Activated gamma-delta T cell treated with anti-CD3 and anti-CD28 coated beads, Interleukin-2, amount 50 U/mL, for 16 hours (primary cell): ENCODE results near the gene DIPK1B.
A peak's percentile ranks its signal among the peaks of the same experiment; 100 is the strongest.

Experiments
- DNase-seq: peaks from one replicate; pipeline ENCODE4 v3.0.0-alpha.2; 2020; ENCODE audit warnings: low read depth

DIPK1B gene

DNA sequence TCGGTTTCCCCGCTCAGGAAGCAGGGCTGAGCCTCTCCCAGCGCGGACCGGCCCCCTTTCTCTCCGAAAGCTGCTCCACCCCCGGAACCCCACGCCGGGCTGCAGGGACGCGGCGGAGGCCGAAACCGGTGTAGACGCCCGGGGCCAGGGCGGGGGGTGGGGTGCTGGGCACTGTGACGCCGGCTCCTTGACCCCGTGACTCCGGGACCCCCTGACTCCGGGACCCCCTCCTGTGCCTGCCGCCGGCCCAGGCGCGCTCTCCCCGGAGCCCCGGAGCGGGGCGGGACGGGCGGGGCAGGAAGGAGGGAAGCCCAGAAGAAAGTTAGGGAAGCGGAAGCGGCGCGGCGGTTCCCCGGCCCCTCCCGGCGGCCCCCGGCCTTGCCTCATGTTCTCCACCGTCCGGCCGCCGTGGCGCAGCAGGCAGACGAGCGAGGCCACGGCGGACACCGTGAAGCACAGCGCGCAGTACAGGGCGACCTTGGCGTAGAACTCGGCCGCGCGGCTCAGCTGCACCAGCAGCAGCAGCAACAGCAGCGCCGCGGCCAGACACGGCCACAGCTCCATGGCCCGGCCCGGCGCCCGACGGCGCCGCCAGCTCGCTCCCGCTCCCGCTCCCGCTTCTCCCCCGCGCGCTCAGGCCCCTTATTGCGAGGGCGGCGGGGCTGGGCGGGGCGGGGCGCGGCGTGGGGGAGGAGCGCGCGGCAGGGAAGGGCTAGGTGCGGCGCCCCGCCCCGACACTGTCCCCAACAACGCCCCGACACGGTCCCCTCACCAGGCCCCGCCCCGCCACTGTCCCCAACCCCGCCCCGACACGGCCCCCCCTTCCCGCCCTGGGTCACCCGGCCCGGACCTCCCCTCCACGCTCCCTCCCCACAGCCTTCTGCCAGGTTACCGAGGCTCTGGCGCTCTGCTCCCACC, 25.3 kb upstream of the DIPK1B start, which contains the start of gene AGPAT2:
Gene AGPAT2 (minus strand): TSS at position 664 of the 918 bp plus-strand sequence. CDS start 100 bp downstream, at position 564.
- DNase-seq, result peak; percentile 35

DNA sequence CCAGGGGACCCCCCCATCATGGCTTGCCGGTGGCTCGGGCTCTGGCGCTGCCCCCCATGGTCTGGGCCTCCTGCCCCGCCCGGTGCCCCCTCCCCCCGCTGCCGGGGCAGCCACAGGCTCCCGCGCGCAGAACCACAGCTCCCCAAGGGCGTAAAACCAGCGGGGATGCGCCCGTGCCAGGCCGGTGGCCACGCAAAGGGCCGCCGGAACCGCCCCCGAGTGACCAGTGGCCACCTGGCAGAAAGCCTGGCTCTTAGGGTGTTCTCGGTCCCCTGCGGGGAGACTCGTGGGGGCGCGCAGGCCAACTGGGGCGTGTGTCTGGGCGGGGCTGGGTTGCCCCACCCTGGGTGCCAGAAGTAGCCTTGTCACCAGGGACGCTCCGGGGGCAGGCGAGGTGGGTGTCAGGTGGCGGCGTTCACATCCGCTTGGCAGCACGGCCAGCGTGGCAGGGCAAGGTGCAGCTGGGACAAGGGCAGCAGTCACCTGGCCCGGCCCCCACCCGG, 24.6 kb upstream of the DIPK1B start:
- no peak for DNase-seq

DNA sequence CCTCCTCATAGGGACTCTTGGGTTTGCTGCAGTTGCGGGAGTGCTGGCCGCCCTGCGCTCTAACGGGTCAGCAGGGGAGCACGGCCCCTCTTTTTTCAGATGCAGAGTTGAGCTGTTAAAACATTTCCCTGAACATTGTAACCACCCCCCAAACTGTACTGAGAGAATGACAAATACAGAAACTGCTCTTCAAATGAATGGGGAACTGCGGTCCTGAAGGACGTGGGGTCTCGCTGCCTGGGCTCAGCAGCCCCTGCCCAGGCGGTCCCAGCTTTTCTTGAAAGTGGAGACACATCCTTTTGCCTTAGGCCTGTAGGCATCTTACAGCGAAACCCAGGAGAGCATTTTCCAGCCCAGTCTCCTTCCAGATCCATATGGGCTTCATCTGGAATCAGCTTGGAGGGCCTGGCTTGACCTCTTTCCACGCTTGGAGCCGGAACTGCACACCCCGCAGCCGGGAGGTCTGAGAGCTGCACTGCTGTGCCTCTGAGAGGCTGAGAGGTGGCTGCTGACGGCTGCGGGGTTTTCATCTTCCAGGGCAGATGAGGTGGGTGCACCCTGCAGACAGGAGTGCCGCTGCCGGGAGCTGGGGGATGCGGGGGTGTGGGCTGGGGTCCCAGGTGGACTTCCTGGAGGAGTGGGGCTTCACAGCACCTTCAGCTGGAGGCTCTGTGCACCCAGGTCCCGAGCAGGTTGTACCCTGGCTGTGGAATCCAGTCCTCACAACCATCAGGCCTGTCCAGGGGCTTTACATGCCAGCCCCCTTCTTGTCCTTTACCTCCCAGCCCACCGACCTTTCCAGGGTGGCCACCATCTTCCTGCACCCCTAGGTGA, 23.9 kb upstream of the DIPK1B start:
- no peak for DNase-seq

DNA sequence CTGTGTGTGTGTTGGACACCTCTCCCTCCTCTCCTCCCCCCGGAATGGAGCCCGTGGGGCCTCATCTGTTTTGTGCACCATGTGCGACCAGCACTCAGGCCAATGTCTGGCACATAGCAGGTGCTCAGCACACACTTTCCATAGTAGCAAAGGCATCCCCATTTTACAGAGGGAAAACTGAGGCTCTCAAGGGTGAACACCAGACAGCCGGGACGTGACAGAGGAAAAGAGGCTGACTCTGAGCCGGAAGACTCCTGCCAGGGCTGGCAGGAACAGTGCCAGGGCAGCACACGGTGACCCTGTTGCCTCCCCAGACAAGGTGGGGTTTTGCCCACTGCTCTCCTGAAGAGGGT, 23.3 kb upstream of the DIPK1B start:
- DNase-seq, result no peak

DNA sequence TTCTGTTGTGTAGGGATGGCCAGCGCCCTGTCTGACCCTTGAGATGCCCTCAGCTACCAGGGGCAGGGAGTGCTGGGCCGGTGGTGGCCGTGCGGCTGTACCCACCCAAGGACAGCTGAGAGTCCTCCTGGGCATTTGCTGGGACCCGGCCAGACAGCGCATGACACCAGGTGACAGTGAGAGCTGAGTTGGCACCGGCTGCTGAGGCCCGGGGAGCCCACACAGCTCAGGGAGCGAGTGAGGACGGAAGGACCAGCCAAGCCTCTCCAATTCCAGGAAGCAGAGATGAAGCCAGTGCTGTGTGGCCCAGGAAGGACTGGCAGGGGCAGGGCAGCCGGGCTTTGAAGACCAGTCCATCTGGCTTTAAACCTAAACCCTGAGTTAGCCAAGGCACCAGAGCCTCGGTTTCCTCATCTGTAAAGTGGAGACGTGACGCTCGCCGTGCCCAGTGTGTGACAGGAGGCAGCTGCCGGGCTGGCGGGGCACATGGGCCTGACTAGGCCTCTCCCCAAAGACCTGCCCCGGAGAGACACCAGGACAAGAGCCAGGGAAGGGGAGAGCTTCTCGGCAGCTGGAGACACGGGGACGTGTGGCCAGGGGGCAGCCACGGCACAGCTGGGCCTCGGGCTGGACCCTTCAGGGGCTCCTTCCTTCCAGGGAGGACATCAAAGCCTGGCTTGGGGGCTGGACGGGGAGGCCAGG, 22.1 kb upstream of the DIPK1B start:
- no peak for DNase-seq

DNA sequence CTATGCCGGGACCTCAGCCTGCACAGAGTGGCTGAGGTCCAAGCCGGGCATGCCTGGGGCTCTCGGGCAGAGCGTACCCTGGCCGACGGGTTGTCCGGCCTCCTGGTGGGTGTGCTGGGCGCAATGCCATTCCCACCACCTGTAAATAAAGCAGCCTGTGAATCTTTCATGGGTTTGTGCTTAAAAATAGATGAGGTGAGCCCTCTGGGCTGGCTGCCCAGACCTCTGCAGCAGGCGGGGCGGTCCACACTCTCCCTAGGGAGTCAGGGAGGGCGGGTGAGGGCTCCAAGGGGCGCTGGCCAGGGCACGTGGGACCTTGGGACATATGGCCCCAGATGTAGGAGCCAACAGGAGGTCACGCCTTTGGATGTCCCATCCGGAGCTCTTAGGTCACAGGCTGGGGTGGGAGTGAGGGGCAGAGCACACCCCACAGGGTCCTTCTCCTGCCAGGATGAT, 21.5 kb upstream of the DIPK1B start:
- DNase-seq, result no peak

DNA sequence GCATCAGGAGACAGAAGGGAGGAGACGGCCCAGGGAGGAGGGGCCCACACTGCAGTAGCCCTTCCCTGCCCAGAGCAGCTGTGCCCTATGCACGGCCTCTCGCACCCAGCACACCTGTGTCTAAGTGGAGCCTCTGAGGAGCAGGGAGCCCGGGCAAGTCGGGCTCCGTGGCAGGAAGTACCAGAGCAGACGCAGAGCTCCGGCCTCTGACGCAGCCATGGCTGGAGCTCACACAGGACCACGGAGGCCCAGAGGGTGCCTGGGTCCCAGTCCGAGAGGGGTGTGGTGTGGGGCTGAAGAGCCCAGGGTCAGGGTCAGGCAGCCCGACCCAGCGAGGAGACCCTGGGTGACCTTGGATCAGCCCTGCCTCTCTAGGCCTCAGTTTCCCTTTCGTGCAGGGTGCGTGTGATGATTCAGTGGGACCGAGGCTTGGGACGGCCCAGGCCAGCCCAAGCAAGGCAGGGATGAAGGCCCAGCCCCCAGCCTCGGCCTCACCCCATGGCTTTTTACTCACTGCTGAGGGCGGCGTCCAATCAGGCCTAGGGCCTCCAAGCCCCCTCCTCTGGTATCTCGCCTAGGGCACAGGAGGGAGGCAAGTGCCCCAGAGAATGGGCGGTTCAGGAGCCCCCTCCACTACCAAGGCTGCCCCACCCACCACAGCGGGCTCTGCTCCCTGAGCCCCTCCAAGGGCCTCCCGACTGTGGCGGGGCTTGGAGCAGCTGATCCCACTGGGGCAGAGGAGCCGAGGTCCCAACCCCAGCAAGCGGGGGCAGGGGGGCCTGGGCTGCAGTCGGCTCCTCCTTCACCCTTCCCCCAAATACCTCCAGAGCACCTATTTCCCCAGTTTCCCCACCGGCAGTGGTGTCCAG, 20.8 kb upstream of the DIPK1B start:
- DNase-seq, result no peak

DNA sequence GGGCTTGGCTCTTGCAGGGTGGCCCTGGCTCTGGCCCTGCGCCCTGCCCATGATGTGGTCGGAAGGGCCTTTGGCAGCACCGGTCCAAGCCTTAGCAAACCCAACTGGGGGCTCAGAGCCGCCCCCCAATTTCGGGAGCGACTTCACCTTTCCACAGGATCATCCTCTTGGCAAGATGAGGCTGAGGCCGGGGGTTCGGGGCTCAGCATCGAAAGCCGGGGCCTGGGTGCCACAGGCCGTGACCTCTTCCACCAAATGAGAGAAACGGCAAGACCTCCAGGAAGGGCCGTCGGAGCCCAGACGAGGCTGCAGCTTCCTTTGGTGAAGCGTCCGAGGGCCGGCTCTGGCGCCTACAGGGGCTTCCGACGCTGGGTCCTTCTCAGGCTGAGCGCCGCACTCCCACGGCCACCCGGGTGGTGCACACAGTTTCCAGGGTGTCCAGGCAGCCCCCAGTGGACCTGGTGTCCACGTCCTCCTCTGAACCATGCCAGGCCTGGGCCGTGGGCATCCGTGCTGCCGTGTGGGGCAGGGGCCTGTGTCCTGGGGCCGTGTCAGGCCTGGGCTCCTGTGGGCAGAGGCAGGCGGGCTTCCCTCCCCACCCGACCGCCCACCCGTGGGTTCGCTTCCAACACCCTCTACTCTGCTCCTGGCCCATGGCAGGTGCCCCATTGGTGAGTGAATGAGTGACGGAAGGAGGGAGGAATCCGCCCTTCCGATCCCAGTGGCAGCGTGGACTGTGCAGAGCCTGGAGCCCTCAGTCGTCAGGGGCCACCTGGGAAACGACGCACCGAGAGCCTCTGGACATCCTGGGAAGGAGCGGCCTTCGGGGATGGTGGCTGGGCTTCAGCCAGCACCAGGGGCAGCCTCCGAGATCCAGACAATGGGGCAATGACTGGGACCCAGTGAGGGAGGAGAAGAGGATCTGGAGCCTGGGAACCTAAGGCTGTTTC, 19.9 kb upstream of the DIPK1B start:
- no peak for DNase-seq

DNA sequence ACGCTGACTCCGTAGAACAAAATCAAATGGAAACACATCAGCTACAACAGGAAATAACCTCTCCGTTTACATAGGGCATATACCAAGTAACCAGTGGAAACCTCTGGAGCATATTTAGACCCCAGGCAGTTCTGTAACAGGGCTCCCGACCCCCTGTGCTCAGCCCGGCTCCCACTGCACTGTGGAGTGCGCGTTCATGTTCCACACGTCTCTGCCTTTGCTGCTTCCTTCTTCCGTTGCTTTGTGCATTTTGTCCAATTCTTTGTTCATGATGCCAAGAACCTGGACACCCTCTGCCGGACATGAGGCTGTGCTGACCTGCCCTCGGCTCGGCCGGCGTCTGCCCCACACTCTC, 19.3 kb upstream of the DIPK1B start:
- no peak for DNase-seq

DNA sequence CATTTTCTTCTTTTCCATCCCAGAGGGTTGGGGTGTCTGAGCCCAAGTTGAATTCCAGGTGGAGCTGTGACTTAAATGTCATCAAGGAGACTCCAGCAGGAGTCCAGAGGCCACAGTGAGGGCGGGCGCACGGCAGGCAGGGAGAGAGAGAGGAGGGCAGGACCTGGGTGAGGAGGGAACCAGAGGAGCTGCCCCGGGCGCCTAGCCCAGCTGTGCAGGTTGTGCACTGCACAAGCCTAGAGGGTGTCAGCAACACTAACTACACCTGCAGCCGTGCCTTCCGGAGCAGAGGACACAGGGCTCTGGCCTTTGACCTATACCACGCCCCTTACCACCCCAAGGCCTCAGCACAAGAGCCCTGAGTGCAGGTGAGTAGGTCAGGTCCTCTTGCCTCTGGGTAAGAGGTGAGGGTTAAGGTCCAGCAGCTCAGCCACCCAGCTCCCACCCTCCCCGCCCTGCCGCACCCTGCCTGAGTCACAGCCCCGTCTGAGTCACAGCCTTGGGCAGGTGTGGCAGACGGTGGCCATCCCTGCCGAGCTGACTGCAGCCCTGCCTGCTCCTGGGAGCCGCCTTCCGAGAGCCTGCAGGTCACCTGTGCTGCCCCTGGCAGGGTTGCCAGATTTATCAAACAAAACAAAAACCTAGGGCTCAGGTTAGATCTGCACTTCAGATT, 18.7 kb upstream of the DIPK1B start:
- no peak for DNase-seq

DNA sequence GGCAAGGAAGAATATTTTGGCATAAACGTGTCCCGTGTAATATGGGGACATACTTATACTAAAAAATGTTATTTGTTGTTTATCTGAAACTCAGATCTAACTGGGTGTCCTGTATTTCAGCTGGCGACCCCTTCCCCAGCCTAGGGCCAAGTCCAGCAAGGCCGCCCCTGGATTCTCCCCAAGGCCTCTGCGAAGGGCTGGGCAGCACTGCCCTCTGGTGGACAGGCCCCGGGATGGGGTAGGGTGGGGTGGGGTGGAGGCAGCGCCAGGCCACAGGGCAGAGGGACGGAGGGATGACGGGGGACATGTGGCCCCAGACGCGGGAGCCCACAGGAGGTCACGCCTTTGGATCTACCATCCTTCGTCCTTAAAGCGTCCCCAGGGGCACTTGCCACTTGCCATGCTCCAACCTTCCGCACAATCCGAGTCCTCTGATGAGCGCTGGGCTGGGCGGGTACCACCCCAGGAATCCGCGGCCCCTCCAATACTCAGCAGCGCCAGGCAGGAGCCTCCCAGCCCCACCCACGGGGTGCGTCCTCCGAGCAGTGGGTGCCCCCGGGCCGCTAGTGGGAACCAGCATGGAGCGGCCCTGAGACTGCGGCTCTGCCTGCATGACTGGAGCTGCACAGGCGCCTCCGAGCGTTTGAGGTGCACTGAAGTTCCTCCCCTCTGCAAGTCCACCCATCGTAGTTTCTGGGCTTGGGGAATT, 18.1 kb upstream of the DIPK1B start:
- no peak for DNase-seq

DNA sequence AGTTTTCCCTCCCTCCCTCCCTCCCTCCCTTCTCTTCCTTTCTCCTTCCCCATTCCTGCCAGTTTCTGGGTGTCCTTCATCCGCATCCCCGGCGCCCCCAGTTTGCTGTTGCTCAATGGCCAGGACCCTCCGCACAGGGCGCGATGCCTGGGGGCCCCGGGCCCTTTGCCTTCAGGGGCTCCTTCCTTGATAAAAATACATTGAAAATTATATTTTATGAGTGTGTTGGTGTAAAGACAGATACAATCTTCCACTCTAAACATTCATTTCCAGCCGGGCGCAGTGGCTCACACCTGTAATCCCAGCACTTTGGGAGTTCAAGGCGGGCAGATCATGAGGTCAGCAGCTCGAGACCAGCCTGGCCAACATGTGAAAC, 17.5 kb upstream of the DIPK1B start:
- no peak for DNase-seq

DNA sequence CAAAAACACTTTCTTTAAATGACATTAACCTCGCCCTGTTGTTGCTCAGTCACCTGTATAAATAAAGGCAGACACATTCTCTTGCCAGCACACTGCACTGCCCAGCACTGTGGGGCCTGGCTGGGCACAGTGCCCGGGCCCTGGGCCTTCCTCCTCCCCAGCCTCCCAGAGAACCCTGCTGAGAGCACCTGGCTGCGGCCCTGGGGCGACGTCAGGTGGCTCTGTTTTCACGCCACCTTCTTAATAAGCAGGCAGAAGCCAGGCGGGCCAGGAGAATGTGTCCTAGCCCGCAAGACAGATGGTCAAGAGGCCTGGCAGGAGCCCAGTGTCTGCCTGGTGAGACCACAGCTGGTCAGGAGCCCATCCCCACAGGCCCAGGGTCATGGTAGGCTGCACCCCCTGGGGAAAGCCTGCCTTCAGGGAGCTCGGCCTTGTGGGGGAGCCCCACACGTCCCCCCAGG, 16.9 kb upstream of the DIPK1B start:
- no peak for DNase-seq

DNA sequence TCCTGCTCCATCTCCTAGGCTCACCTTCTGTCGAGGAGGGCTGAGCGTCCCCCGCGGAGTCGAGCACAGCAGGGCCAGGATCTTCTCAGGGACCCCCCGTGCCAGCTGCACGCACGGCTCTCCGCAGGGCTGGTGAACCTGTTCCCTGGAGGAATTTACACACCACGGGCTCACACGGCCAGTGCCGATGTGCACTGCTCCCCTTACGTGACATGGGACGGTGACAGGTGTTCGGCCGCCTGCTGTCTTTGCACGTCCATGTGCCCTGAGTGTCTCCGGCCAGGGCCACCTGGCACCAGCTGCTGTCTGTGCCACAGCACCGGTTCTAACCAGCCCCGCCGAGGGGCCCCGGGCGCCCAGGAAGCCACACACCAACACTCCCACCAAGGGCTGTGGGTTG, 16.4 kb upstream of the DIPK1B start:
- DNase-seq, result no peak

DNA sequence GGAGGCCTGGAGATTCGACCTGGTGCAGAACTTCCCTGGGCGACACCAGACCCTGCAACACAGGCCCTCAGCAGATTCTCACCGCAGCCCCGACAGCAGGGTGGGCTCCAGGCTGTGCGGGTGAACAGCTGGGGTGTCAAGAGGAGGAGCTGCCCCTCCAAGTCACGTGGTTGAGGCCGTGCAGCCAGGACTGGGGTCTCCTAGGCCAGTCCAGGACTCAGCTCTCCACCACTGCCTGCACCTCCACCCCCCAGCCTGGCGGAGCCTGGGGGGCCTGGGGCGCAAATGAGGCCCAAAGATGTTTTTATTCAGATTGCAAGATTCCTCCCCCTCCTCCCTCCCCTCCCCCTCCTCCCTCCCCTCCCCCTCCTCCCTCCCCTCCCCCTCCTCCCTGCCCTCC, 15.9 kb upstream of the DIPK1B start:
- DNase-seq, result no peak

DNA sequence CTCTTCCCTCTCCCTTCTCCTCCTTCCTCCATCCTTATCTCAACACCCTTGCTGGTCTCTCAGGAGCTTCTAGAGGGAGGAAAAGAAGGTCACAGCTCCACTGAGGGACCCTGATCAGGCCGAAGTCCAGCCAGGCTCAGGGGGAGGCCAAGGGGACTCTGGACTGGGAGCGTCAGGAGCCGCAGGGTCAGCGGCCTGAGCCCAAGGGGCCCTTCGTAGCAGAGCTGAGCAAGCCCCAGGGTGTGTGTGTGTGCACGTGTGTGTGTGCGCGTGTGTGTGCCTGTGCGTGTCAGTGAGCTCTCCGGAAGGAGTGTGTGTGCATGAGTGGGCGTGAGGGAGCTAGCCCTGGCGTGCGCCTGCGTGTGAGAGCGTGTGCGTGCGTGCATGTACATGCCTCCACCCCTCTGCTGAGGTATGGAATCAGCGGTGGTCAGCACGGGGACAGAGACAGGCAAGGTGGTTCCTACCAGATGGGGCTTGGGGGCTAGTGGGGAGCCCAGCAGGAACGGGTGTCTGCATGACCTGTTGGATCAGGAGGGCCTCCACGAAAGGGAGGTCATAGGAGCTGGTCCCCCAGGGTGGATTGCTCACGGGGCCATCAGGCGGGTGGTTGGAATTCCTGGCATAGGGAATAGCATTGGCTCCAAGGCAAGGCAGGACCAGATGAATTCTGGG, 15.1 kb upstream of the DIPK1B start:
- no peak for DNase-seq

DNA sequence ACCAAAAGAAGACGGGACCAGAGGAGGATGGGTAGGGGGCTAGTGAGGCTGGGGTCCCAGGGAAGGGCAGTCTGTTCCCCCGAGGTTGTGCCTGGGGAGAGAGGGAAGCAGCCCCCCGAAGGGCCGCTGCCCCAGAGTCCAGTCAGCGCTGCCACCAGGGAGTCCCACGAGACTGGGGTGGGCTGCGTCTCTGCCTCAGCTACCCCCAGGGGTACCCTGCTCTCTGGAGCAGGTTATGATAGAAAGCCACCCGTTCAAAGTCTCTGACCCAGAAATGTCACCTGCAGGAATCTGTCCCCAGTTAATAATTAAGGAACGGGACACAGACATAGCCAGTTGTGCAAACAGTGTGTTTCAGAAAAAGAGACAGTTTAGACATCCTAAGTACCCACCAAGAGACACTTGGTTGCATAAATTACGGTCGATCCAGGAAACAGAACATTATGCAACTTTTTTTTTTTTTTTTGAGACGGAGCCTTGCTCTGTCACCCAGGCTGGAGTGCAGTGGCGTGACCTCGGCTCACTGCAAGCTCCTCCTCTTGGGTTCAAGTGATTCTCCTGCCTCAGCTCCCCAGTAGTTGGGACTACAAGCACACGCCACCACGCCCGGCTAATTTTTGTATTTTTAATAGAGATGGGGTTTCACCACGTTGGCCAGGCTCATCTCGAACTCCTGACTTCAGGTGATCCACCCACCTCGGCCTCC, 14.4 kb upstream of the DIPK1B start:
- no peak for DNase-seq
